Glutamatergic neuron (in vitro differentiated cells): ENCODE measurements around the gene PFDN1. TPM values are rescaled to one million over a fixed set of nuclear protein-coding genes. Genes with fewer than 3 reads are reported as not detected.

Experiments used
- DNase-seq: peaks from one replicate; pipeline ENCODE4 v3.0.0; 2022
- H3K27ac Mint-ChIP-seq: one replicate; pipeline ENCODE4 v1.8.0; 2020; ENCODE audit warnings: mild to moderate bottlenecking, mixed read lengths, inconsistent platforms; ENCODE audit not compliant: unreplicated experiment
- H3K27me3 Mint-ChIP-seq: one replicate; pipeline ENCODE4 v1.8.0; 2020; ENCODE audit warnings: mild to moderate bottlenecking, moderate library complexity, mixed read lengths, inconsistent platforms; ENCODE audit not compliant: unreplicated experiment
- H3K36me3 Mint-ChIP-seq: one replicate; pipeline ENCODE4 v1.8.0; 2020; ENCODE audit warnings: mild to moderate bottlenecking, mixed read lengths, inconsistent platforms; ENCODE audit not compliant: unreplicated experiment
- H3K4me1 Mint-ChIP-seq: one replicate; pipeline ENCODE4 v1.8.0; 2020; ENCODE audit warnings: mild to moderate bottlenecking, low read depth, mixed read lengths, inconsistent platforms; ENCODE audit not compliant: unreplicated experiment
- H3K4me3 Mint-ChIP-seq: one replicate; pipeline ENCODE4 v1.8.0; 2020; ENCODE audit warnings: mild to moderate bottlenecking, mixed read lengths, inconsistent platforms; ENCODE audit not compliant: unreplicated experiment
- H3K9me3 Mint-ChIP-seq: one replicate; pipeline ENCODE4 v1.8.0; 2020; ENCODE audit warnings: mild to moderate bottlenecking, moderate library complexity, mixed read lengths, inconsistent platforms; ENCODE audit not compliant: unreplicated experiment
- total RNA-seq: library from RNA; stranded (reverse); fragmentation: NEBNext Ultra II Directional; extraction: Animal tissue kit (Norgen Biotek cat#: 25700); gene quantifications from one replicate; pipeline ENCODE4 v1.2.1, GENCODE V29; 2021; ENCODE audit not compliant: unreplicated experiment
- TF ChIP-seq, protein P1 (sequence below): fragments of 200-600 bp; sonication (generic); IDR thresholded peaks from one replicate; pipeline ENCODE4 v1.5.0; 2021; ENCODE audit not compliant: partially characterized antibody, unreplicated experiment

Gene PFDN1
- total RNA-seq, 1 donor from 2014 or later: 67.7 TPM

- Mint-ChIP-seq H3K27me3 (peaks cover 4% of the 10 kb centered on the region), H3K4me3 (no peak overlapping the region)
These were observed 81.1 kb downstream of the PFDN1 start for GRCh38 chr5:140221697-140222223.

GRCh38 chr5:140220698-140221064, 82.2 kb downstream of the PFDN1 start:
- Mint-ChIP-seq H3K4me1 (no peaks in the 10 kb centered on the region), H3K4me3 (no peak overlapping the region), H3K9me3 (peaks cover 3% of the 10 kb centered on the region), H3K27ac (no peak overlapping the region), H3K27me3 (peaks cover 4% of the 10 kb centered on the region), H3K36me3 (peaks cover 4% of the 10 kb centered on the region)
- TF ChIP-seq, protein P1, sequence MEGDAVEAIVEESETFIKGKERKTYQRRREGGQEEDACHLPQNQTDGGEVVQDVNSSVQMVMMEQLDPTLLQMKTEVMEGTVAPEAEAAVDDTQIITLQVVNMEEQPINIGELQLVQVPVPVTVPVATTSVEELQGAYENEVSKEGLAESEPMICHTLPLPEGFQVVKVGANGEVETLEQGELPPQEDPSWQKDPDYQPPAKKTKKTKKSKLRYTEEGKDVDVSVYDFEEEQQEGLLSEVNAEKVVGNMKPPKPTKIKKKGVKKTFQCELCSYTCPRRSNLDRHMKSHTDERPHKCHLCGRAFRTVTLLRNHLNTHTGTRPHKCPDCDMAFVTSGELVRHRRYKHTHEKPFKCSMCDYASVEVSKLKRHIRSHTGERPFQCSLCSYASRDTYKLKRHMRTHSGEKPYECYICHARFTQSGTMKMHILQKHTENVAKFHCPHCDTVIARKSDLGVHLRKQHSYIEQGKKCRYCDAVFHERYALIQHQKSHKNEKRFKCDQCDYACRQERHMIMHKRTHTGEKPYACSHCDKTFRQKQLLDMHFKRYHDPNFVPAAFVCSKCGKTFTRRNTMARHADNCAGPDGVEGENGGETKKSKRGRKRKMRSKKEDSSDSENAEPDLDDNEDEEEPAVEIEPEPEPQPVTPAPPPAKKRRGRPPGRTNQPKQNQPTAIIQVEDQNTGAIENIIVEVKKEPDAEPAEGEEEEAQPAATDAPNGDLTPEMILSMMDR: no peak
- no peak for DNase-seq

More at GRCh38 chr5:140221697-140222223, 81.1 kb downstream of the PFDN1 start:
- H3K4me1 Mint-ChIP-seq: peaks cover 2% of the 10 kb centered on the region
- TF ChIP-seq, protein P1: no peak
- no peak for DNase-seq
- no peak overlapping the region for H3K27ac Mint-ChIP-seq
- peaks cover 3% of the 10 kb centered on the region for H3K9me3 Mint-ChIP-seq
- peaks cover 4% of the 10 kb centered on the region for H3K36me3 Mint-ChIP-seq

- TF ChIP-seq, protein P1: no peak
- H3K4me1 Mint-ChIP-seq: no peaks in the 10 kb centered on the region
- H3K27ac Mint-ChIP-seq: no peak overlapping the region
- peaks cover 4% of the 10 kb centered on the region for H3K36me3 Mint-ChIP-seq
- no peak for DNase-seq
- peaks cover 4% of the 10 kb centered on the region for H3K27me3 Mint-ChIP-seq
- H3K4me3 Mint-ChIP-seq: no peak overlapping the region
- H3K9me3 Mint-ChIP-seq: peaks cover 3% of the 10 kb centered on the region
These were observed 82.7 kb downstream of the PFDN1 start for GRCh38 chr5:140220032-140220697.

DNA sequence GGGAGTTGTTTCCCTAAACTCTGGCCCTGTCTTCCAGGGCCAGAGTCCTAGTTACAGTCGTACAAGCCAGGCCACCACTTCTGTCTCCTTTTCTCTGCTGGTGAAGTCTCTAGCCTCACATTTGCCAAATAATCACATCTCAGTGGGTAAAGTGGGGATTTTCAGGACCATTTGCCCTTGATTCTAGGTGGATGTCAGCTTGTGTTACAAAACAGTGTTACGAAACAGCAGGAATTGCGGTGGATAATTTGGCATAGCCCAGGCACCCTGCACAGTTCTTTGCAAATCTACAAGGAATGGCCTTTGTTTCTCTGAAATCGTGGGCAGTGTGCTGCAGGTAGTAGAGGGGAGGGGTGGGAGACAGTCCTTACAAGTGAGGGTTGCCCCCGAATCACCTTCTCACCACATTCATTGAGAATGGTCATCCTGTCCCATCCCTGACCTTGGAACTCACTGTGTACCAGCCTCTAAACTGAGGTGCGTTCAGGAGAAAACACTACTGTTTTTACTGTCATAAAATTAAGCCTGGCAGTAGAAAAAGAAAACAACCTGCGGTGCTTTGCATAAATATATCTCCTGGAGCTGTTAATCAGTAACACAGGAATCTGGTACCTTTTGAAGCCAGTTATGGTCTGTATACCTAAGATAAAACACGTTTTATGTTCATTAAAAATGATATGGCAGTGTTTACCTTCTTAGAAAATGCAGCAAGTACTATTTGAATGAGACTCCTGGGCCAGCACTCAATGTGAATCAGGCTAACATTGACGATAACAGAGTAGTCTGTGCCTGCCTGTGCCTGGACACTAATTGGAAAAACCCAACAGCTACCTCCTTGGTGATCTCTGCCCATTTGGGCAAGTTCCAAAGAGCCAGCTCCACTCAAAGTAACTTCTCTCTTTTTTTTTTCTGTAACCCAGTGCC, 83.6 kb downstream of the PFDN1 start:
- H3K27ac Mint-ChIP-seq: no peak overlapping the region
- DNase-seq: no peak
- no peaks in the 10 kb centered on the region for H3K4me1 Mint-ChIP-seq
- no peak overlapping the region for H3K4me3 Mint-ChIP-seq
- peaks cover 3% of the 10 kb centered on the region for H3K9me3 Mint-ChIP-seq
- H3K27me3 Mint-ChIP-seq: peaks cover 4% of the 10 kb centered on the region
- TF ChIP-seq, protein P1: no peak
- H3K36me3 Mint-ChIP-seq: peaks cover 4% of the 10 kb centered on the region
